ENCODE data around the gene POLR3E.

The POLR3E gene

DNA sequence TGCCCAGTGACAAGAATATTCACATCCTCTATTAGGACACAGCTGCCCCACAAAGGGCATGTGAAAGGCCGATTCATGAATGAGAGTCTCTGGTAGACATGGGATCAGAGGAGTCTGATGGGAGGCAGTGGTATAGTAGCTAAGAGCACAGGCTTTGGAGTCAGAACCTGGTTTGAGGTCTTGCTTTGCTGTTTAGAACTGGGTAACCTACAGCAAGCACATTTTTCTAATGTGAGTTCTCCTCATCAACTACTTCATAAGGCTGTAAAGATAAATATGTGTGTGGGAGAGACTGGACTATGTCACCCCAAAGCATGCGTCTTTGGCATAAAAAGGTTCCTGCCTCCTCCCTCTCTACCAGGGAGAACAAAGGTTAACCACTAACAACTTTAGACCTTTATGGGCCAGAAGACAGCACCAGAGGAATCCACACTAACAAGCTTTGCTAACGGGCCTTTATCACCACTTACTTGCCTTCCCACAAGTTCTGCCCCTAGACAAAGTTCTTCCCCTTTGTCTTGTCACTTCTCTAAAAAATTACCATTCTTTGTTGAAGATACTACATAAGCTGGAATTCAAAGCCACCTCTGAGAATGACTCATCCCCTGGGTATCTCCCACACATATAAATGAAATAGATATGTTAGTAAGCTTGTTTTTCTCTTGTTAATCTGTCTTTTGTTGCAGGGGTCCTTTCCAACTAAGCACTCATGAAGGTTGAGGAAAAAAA is 56.1 kb downstream of the POLR3E start:
- H3K4me3 ChIP-seq (ENCODE audit: control insufficient read depth, low read depth, low read length): no peak overlapping the region
- peak; percentile 83 for DNase-seq (ENCODE audit: low read depth)
- TF ChIP-seq, protein P1, sequence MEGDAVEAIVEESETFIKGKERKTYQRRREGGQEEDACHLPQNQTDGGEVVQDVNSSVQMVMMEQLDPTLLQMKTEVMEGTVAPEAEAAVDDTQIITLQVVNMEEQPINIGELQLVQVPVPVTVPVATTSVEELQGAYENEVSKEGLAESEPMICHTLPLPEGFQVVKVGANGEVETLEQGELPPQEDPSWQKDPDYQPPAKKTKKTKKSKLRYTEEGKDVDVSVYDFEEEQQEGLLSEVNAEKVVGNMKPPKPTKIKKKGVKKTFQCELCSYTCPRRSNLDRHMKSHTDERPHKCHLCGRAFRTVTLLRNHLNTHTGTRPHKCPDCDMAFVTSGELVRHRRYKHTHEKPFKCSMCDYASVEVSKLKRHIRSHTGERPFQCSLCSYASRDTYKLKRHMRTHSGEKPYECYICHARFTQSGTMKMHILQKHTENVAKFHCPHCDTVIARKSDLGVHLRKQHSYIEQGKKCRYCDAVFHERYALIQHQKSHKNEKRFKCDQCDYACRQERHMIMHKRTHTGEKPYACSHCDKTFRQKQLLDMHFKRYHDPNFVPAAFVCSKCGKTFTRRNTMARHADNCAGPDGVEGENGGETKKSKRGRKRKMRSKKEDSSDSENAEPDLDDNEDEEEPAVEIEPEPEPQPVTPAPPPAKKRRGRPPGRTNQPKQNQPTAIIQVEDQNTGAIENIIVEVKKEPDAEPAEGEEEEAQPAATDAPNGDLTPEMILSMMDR (conservative IDR thresholded peaks at IDR 0.05; ENCODE audit: control insufficient read depth, insufficient read depth, low read depth, low read length): no peak

DNA sequence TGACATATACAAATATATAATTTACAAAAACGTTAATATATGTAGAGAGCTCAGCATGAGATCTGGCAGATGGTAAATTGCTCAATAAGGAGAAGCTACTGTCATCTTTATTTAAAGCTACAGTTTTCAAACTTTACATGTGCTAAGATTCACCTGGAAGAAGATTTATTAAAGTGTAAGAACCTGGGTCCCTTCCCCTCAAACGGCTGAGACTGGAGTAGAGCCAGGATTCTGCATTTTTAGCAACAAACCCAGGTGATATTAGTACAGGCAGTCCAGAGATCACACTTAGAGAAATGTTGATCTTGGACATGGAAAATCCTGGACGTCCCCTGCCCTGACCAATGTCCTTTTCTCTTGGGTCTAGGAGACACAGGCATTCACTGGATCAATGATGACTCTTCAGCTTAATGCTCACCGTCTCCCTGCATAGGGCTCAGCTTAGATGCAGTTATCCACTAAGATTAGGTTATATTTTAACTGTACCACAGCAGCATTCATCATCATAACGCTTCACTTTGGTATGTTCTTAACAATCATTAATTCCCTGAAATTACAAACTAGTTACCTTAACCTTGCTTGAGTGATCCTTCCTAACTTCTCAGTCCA is 56.8 kb downstream of the POLR3E start:
- TF ChIP-seq, protein P1 (conservative IDR thresholded peaks at IDR 0.05; ENCODE audit: control insufficient read depth, insufficient read depth, low read depth, low read length): no peak
- no peak for DNase-seq (ENCODE audit: low read depth)
- H3K4me3 ChIP-seq (ENCODE audit: control insufficient read depth, low read depth, low read length): no peak overlapping the region

DNA sequence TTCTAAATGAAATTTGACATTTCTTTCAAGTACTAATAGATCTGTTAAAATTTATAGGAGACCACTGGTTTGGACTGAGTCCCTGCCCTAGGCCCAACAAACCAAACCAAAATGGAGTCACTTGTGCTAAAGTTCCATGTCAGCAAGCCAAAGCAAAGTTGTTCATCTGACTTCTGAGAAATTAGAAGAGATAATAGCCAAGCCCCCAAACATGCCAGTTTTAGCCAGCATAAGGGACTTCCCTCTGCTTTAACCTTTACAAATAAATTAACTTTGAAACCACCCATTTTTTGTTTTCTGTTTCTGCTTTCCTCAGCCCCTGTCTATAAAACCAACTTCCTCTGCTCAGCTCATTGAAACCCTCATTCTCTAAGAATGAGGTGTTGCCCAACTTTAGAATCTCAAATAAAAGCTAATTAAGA is 58.3 kb downstream of the POLR3E start:
- H3K4me3 ChIP-seq (ENCODE audit: control insufficient read depth, low read depth, low read length): no peak overlapping the region
- DNase-seq (ENCODE audit: low read depth): no peak
- TF ChIP-seq, protein P1 (conservative IDR thresholded peaks at IDR 0.05; ENCODE audit: control insufficient read depth, insufficient read depth, low read depth, low read length): no peak

DNA sequence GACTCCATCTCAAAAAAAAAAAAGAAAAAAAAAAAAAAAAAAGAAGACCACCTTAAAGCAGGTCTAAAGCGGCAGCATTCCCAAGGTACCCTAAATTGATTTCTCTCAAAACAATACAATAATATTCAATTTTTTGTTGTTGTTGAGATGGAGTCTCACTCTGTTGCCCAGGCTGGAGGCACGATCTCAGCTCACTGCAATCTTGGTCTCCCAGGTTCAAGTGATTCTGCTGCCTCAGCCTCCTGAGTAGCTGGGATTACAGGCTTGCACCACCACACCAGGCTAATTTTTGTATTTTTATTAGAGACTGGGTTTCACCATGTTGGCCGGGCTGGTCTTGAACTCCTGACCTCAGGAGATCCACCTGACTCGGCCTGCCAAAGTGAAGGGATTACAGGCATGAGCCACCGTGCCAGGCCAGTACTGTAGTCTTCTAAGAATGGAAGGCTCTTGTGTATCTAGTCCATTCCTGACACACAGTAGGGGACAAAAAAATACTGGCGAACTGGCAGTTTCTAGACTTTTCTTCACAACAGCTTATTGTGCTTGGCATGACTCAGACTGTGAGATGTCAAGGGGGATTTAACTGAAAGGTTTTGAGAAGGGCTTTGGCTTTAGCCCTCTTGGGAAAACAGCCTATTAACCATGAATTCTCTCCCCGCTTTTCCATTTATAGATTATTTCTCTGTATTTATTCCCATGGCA is 59.9 kb downstream of the POLR3E start:
- DNase-seq (ENCODE audit: low read depth): no peak

DNA sequence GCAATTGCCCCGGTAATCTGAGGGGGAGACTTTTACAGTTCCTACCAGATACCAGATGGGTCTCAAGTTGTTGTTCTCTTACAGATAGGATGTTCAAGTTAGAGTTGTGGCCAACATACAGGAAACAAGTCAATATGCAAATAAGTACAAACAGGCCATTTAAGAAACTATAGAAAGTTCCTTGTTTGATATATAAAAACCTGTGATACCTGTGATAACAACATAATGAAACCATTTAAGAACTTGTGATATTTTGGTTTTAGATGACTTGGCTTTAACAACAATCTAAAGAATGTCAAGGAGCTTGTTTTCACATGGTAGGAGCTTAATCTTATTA is 60.4 kb downstream of the POLR3E start:
- TF ChIP-seq, protein P1 (conservative IDR thresholded peaks at IDR 0.05; ENCODE audit: control insufficient read depth, insufficient read depth, low read depth, low read length): no peak
- no peak overlapping the region for H3K4me3 ChIP-seq (ENCODE audit: control insufficient read depth, low read depth, low read length)
- no peak for DNase-seq (ENCODE audit: low read depth)

More for the DNA sequence above, 59.9 kb downstream of the POLR3E start:
- TF ChIP-seq, protein P1 (conservative IDR thresholded peaks at IDR 0.05; ENCODE audit: control insufficient read depth, insufficient read depth, low read depth, low read length): no peak
- no peak overlapping the region for H3K4me3 ChIP-seq (ENCODE audit: control insufficient read depth, low read depth, low read length)

DNA sequence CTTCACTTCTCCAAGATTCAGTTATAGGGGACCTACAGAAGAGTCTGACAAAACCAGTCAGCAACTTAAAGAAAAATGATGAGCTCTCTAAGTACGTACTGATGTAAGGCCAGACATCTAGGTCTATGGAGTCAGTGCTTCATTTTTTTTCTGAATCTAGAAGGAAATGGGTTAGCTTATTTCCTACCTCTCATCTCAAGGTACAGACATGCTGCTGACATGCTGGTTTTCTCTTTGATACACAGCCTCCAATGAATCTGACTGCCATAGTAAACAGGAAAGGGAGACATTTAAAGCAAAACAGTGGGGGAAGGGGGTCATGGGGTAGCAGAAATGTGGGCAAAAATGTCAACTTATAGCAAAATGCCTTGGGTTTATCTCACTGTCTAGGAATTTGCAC is 60.8 kb downstream of the POLR3E start:
- H3K4me3 ChIP-seq (ENCODE audit: control insufficient read depth, low read depth, low read length): no peak overlapping the region
- TF ChIP-seq, protein P1 (conservative IDR thresholded peaks at IDR 0.05; ENCODE audit: control insufficient read depth, insufficient read depth, low read depth, low read length): no peak
- DNase-seq (ENCODE audit: low read depth): no peak
